Inflammatory macrophage treated with lipopolysaccharide for 1 hour (primary cell): ENCODE results near the gene VAT1L.

Source experiments
- DNase-seq, 2 donors: peaks; one replicate each; pipeline ENCODE4 v3.0.0-alpha.2; 2020 to 2022

The VAT1L gene

GRCh38 chr16:77869997-77870813 lies 81.8 kb downstream of the VAT1L start:
- DNase-seq = no peak

- DNase-seq = no peak
Measured at GRCh38 chr16:77871932-77872331, 83.6 kb downstream of the VAT1L start.

- DNase-seq = no peak
Measured at GRCh38 chr16:77873066-77873465, 84.7 kb downstream of the VAT1L start.

- no peak for DNase-seq
Measured at GRCh38 chr16:77874347-77874746, 86.0 kb downstream of the VAT1L start.

- DNase-seq = no peak
Measured at GRCh38 chr16:77876776-77877175, 88.4 kb downstream of the VAT1L start.

- DNase-seq = no peak
Measured at GRCh38 chr16:77877712-77878347, 89.5 kb downstream of the VAT1L start.

- no peak for DNase-seq
Measured at GRCh38 chr16:77881355-77882030, 93.1 kb downstream of the VAT1L start.

GRCh38 chr16:77882358-77882757 lies 94.0 kb downstream of the VAT1L start:
- no peak for DNase-seq

- no peak for DNase-seq
Measured at GRCh38 chr16:77885571-77886295, 97.4 kb downstream of the VAT1L start.

GRCh38 chr16:77888871-77889270 lies 100.5 kb downstream of the VAT1L start:
- no peak for DNase-seq

GRCh38 chr16:77890075-77890474 lies 101.7 kb downstream of the VAT1L start:
- DNase-seq = peak; percentile 67 to 69

GRCh38 chr16:77894162-77894561 lies 105.8 kb downstream of the VAT1L start:
- no peak for DNase-seq

- no peak for DNase-seq
Measured at GRCh38 chr16:77895962-77896361, 107.6 kb downstream of the VAT1L start.

GRCh38 chr16:77896415-77897128 lies 108.2 kb downstream of the VAT1L start:
- peak in 1 of 2 donors; percentile 4 for DNase-seq

- DNase-seq = no peak
Measured at GRCh38 chr16:77897129-77897437, 108.7 kb downstream of the VAT1L start.

GRCh38 chr16:77897831-77898605 lies 109.7 kb downstream of the VAT1L start:
- DNase-seq = no peak

- DNase-seq = no peak
Measured at GRCh38 chr16:77898671-77899211, 110.4 kb downstream of the VAT1L start.

- no peak for DNase-seq
Measured at GRCh38 chr16:77899416-77899815, 111.1 kb downstream of the VAT1L start.

GRCh38 chr16:77905374-77905920 lies 117.1 kb downstream of the VAT1L start:
- no peak for DNase-seq

GRCh38 chr16:77910021-77910420 lies 121.7 kb downstream of the VAT1L start:
- no peak for DNase-seq

- DNase-seq = no peak
Measured at GRCh38 chr16:77912617-77913016, 124.3 kb downstream of the VAT1L start.
